HCT116 (cell line): ENCODE data around the gene GATAD2B.

Experiments
- CTCF ChIP-seq, 3 experiments: fragments of 200-600 bp in 1 of 3; sonication (generic) in 1 of 3; IDR thresholded peaks in 2 of 3; conservative IDR thresholded peaks in 1 of 3; 2 replicates each; pipeline ENCODE4 v1.5.1; 2012 to 2017; ENCODE audit warnings: low read depth in 2 of 3, low read length in 2 of 3, antibody characterized with exemption in 1 of 3, borderline replicate concordance in 1 of 3, control low read depth in 1 of 3, mild to moderate bottlenecking in 1 of 3, mixed read lengths in 1 of 3, mixed run types in 1 of 3, moderate library complexity in 1 of 3; ENCODE audit not compliant: insufficient read depth in 1 of 3
- EZH2 ChIP-seq: fragments of 200-600 bp; sonication (generic); IDR thresholded peaks from 2 replicates; pipeline ENCODE4 v1.6.1; 2017; ENCODE audit warnings: antibody characterized with exemption, mixed run types
- POLR2A ChIP-seq: IDR thresholded peaks from 2 replicates; pipeline ENCODE4 v1.7.0; 2011; ENCODE audit warnings: borderline replicate concordance; ENCODE audit not compliant: insufficient read depth, insufficient read length; ENCODE audit errors: extremely low read depth
- ZFX ChIP-seq: fragments of 450-650 bp; IDR thresholded peaks from 2 replicates; pipeline ENCODE4 v1.6.1; 2017
- ZNF274 ChIP-seq: fragments of 200-500 bp; sonication (Bioruptor generic); IDR thresholded peaks from 2 replicates; pipeline ENCODE4 v1.6.1; 2014; ENCODE audit warnings: mild to moderate bottlenecking, low read depth, low read length, inconsistent platforms
- TF ChIP-seq, protein P1 (sequence below): IDR thresholded peaks from 2 replicates; pipeline ENCODE4 v1.6.1; 2012

- TF ChIP-seq POLR2A: no peak
- TF ChIP-seq ZFX: no peak
- TF ChIP-seq, protein P1, sequence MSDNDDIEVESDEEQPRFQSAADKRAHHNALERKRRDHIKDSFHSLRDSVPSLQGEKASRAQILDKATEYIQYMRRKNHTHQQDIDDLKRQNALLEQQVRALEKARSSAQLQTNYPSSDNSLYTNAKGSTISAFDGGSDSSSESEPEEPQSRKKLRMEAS: no peak
- peak in 2 of 3 experiments; percentile 23 to 26; a peak in 2 of 6 replicates for TF ChIP-seq CTCF (IDR thresholded peaks at IDR 0.05 in 2 of 3, conservative IDR thresholded peaks at IDR 0.05 in 1 of 3; ENCODE audit: borderline replicate concordance in 1 of 3, insufficient read depth in 1 of 3, low read depth in 2 of 3, low read length in 2 of 3)
- no peak for TF ChIP-seq EZH2
- no peak for TF ChIP-seq ZNF274
These were observed 95.4 kb downstream of the GATAD2B start for GRCh38 chr1:153827168-153827964.
